Liver (tissue), 9 donors: ENCODE measurements around the gene LAMP2. TPM values are rescaled to one million over a fixed set of nuclear protein-coding genes. Genes with fewer than 3 reads are reported as not detected.

ENCODE experiments used
- DNase-seq: peaks from one replicate; pipeline ENCODE4 v3.0.0-alpha.2; 2017; ENCODE audit warnings: low spot score
- H3K27ac ChIP-seq, 2 donors: one replicate each; pipeline ENCODE4 v1.7.0; 2013; ENCODE audit warnings: inconsistent platforms in 2 of 2, low read length in 2 of 2, control low read depth in 1 of 2, low read depth in 1 of 2, mild to moderate bottlenecking in 1 of 2
- H3K27me3 ChIP-seq, 4 donors: one replicate each; pipeline versions ENCODE4 v1.6.1 to v1.7.0; 2013; ENCODE audit warnings: low read length in 3 of 4, inconsistent platforms in 1 of 4, mild to moderate bottlenecking in 1 of 4, moderate library complexity in 1 of 4; ENCODE audit not compliant: control insufficient read depth in 4 of 4, insufficient read depth in 4 of 4
- H3K36me3 ChIP-seq, 4 donors: one replicate each; pipeline versions ENCODE4 v1.6.1 to v1.7.0; 2013; ENCODE audit warnings: low read length in 3 of 4, mild to moderate bottlenecking in 3 of 4, low read depth in 1 of 4, moderate library complexity in 1 of 4; ENCODE audit not compliant: control insufficient read depth in 4 of 4, insufficient read depth in 3 of 4
- H3K4me1 ChIP-seq, 4 donors: one replicate each; pipeline versions ENCODE4 v1.6.1 to v1.7.0; 2013; ENCODE audit warnings: low read length in 3 of 4, mild to moderate bottlenecking in 3 of 4, moderate library complexity in 1 of 4; ENCODE audit not compliant: control insufficient read depth in 4 of 4, insufficient read depth in 4 of 4
- H3K4me3 ChIP-seq, 3 donors: one replicate each; pipeline versions ENCODE4 v1.6.1 to v1.7.0; 2013; ENCODE audit warnings: low read length in 3 of 3, control low read depth in 1 of 3, low read depth in 1 of 3, mild to moderate bottlenecking in 1 of 3
- H3K9ac ChIP-seq, 2 donors: one replicate each; pipeline ENCODE4 v1.7.0; 2013; ENCODE audit warnings: low read length in 2 of 2, mild to moderate bottlenecking in 2 of 2, moderate library complexity in 2 of 2, control low read depth in 1 of 2, low read depth in 1 of 2
- H3K9me3 ChIP-seq, 4 donors: one replicate each; pipeline versions ENCODE4 v1.6.1 to v1.7.0; 2013; ENCODE audit warnings: low read length in 3 of 4; ENCODE audit not compliant: control insufficient read depth in 4 of 4
- EGR1 ChIP-seq, 2 donors: IDR thresholded peaks; 2 replicates each; pipeline ENCODE4 v1.6.1; 2016 to 2018; ENCODE audit warnings: antibody characterized with exemption in 2 of 2, low read depth in 2 of 2
- FOXA1 ChIP-seq: IDR thresholded peaks from 2 replicates; pipeline ENCODE4 v1.6.1; 2016; ENCODE audit warnings: antibody characterized with exemption
- FOXA2 ChIP-seq: IDR thresholded peaks from 2 replicates; pipeline ENCODE4 v1.6.1; 2016; ENCODE audit warnings: antibody characterized with exemption
- GABPA ChIP-seq, 2 donors: IDR thresholded peaks in 1 of 2; conservative IDR thresholded peaks in 1 of 2; 2 replicates each; pipeline ENCODE4 v1.6.1; 2016; ENCODE audit warnings: antibody characterized with exemption in 2 of 2, mild to moderate bottlenecking in 1 of 2, moderate library complexity in 1 of 2
- HNF4A ChIP-seq, 2 donors: conservative IDR thresholded peaks; 2 replicates each; pipeline ENCODE4 v1.6.1; 2016; ENCODE audit warnings: antibody characterized with exemption in 2 of 2, mild to moderate bottlenecking in 2 of 2
- HNF4G ChIP-seq: IDR thresholded peaks from 2 replicates; pipeline ENCODE4 v1.6.1; 2016; ENCODE audit warnings: antibody characterized with exemption
- JUND ChIP-seq, 2 donors: IDR thresholded peaks; 2 replicates each; pipeline ENCODE4 v1.6.1; 2016; ENCODE audit warnings: antibody characterized with exemption in 2 of 2
- NR2F2 ChIP-seq: IDR thresholded peaks from 2 replicates; pipeline ENCODE4 v1.6.1; 2016; ENCODE audit warnings: antibody characterized with exemption
- RAD21 ChIP-seq, 2 donors: IDR thresholded peaks; 2 replicates each; pipeline ENCODE4 v1.6.1; 2016; ENCODE audit warnings: antibody characterized with exemption in 2 of 2, mild to moderate bottlenecking in 2 of 2
- RXRA ChIP-seq, 2 donors: IDR thresholded peaks; 2 replicates each; pipeline ENCODE4 v1.6.1; 2017 to 2018; ENCODE audit warnings: antibody characterized with exemption in 2 of 2, mild to moderate bottlenecking in 1 of 2
- TAF1 ChIP-seq: conservative IDR thresholded peaks from 2 replicates; pipeline ENCODE4 v1.6.1; 2016; ENCODE audit warnings: antibody characterized with exemption, mild to moderate bottlenecking
- YY1 ChIP-seq: IDR thresholded peaks from 2 replicates; pipeline ENCODE4 v1.6.1; 2016; ENCODE audit warnings: antibody characterized with exemption, mild to moderate bottlenecking
- WGBS: extraction: QIAGEN DNeasy Blood & Tissue Kit; methylation state at CpG from one replicate; pipeline ENCODE4 v1.1.7; 2013; 5-methylcytosine and 5-hydroxymethylcytosine counted together
- polyA plus RNA-seq, 2 donors: library from polyadenylated mRNA; stranded (reverse) in 1 of 2; unstranded in 1 of 2; fragments of 200-250 nt in 1 of 2; fragments of >200 nt in 1 of 2; fragmentation: Nextera tagmentation in 1 of 2; extraction: Ambion mirVana in 1 of 2; gene quantifications; one replicate each; pipeline versions ENCODE4 v1.2.1 to v1.2.3, GENCODE V29; 2013 to 2015
- total RNA-seq, 2 donors: library from RNA; depleted of rRNA; stranded (reverse); fragments of >200 nt; gene quantifications; one replicate each; pipeline ENCODE4 v1.2.3, GENCODE V29; 2014
- TF ChIP-seq, protein P1 (sequence below): IDR thresholded peaks from 2 replicates; pipeline ENCODE4 v1.6.1; 2016; ENCODE audit warnings: antibody characterized with exemption, mild to moderate bottlenecking
- TF ChIP-seq, protein P2 (sequence below): IDR thresholded peaks from 2 replicates; pipeline ENCODE4 v1.6.1; 2016; ENCODE audit warnings: antibody characterized with exemption
- TF ChIP-seq, protein P3 (sequence below): IDR thresholded peaks from 2 replicates; pipeline ENCODE4 v1.6.1; 2016; ENCODE audit warnings: antibody characterized with exemption
- TF ChIP-seq, protein P4 (sequence below): IDR thresholded peaks from 2 replicates; pipeline ENCODE4 v1.6.1; 2016; ENCODE audit warnings: antibody characterized with exemption
- TF ChIP-seq, protein P5 (sequence below): fragments of 150-350 bp; IDR thresholded peaks from 2 replicates; pipeline ENCODE4 v1.5.1; 2017; ENCODE audit warnings: improper control_type of control experiment, low read depth, low read length; ENCODE audit not compliant: missing input control
- donor health status: healthy.
- donor health status: healthy.
- donor health status: healthy.
- donor health status: healthy.
- donor health status: healthy.

LAMP2 gene
- total and polyA plus RNA-seq, 4 donors = 80.0 to 140 (median 119) TPM

DNA sequence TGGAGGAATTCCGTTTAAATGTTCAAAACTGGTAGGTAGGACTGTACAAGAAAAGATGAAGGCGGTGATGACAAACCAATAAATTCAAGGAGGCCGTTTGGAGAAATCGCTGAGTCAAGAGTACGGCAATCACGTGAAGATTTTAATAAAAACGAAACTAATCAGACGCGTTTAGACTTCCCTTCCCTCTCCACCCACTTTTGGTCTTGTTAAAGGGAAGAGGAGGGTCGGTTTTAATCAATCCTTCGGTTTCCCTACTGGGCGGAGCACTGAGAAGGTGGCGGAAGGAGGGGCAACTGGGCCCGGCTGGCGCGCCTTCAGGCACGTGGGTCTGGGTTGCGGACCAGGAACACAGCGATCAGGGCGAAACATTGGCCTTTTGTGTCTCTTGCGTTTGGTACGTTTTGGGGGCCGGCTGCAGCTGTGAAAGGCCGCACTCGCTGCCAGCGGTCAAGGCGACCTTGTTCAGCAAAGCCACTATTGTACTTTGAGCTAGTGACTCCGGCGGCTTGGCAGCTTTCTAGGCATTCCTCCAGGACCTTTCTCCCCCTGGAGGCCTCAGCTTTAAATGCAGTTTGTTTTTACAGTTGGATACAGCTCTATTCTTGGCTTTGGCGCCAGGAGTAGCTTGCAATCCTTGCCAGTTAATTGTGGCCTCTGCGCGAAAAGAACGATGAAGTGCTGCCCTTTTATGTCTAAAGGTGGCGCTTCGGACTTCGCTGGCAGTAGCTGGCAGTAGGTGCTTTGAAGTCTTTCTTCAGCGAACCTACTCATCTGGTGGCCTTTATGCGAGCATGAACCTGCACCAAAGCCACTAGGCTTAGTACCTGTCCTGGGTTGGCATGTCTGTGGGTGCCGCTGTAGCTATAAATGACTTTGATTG is 16.8 kb upstream of the LAMP2 start (continued):
- TF ChIP-seq, protein P1, sequence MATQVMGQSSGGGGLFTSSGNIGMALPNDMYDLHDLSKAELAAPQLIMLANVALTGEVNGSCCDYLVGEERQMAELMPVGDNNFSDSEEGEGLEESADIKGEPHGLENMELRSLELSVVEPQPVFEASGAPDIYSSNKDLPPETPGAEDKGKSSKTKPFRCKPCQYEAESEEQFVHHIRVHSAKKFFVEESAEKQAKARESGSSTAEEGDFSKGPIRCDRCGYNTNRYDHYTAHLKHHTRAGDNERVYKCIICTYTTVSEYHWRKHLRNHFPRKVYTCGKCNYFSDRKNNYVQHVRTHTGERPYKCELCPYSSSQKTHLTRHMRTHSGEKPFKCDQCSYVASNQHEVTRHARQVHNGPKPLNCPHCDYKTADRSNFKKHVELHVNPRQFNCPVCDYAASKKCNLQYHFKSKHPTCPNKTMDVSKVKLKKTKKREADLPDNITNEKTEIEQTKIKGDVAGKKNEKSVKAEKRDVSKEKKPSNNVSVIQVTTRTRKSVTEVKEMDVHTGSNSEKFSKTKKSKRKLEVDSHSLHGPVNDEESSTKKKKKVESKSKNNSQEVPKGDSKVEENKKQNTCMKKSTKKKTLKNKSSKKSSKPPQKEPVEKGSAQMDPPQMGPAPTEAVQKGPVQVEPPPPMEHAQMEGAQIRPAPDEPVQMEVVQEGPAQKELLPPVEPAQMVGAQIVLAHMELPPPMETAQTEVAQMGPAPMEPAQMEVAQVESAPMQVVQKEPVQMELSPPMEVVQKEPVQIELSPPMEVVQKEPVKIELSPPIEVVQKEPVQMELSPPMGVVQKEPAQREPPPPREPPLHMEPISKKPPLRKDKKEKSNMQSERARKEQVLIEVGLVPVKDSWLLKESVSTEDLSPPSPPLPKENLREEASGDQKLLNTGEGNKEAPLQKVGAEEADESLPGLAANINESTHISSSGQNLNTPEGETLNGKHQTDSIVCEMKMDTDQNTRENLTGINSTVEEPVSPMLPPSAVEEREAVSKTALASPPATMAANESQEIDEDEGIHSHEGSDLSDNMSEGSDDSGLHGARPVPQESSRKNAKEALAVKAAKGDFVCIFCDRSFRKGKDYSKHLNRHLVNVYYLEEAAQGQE = peak; percentile 38
- TF ChIP-seq RXRA (IDR thresholded peaks at IDR 0.05) = peak; percentile 50 to 69
- no peak for TF ChIP-seq FOXA2
- peak in 1 of 2 donors; percentile 20 for TF ChIP-seq EGR1 (IDR thresholded peaks at IDR 0.05; ENCODE audit: low read depth in 2 of 2)
- peak; percentile 49 to 62 for TF ChIP-seq RAD21 (IDR thresholded peaks at IDR 0.05)
- TF ChIP-seq, protein P2, sequence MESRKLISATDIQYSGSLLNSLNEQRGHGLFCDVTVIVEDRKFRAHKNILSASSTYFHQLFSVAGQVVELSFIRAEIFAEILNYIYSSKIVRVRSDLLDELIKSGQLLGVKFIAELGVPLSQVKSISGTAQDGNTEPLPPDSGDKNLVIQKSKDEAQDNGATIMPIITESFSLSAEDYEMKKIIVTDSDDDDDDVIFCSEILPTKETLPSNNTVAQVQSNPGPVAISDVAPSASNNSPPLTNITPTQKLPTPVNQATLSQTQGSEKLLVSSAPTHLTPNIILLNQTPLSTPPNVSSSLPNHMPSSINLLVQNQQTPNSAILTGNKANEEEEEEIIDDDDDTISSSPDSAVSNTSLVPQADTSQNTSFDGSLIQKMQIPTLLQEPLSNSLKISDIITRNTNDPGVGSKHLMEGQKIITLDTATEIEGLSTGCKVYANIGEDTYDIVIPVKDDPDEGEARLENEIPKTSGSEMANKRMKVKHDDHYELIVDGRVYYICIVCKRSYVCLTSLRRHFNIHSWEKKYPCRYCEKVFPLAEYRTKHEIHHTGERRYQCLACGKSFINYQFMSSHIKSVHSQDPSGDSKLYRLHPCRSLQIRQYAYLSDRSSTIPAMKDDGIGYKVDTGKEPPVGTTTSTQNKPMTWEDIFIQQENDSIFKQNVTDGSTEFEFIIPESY = no peak

DNA sequence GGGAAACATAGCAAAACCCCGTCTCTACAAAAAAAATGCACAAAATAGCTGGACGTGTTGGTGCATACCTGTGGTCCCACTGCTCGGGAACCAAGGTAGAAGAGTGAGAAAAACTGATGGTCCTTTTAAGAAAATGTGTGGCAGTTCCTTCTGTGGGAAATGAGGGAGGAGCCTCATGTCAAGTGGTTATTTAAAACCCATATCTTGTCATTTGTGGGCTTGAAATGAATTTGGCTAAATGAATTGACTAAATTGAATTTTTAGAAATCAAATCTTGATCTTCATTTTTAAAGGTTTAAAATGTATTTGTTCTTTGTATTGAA is 16.2 kb upstream of the LAMP2 start:
- Histone ChIP-seq H3K9me3 (peaks cover 0 to 2% (median 0%) of the 10 kb centered on the region in 4 donors), H3K27ac (peak overlapping the region in 1 of 2 donors; percentile 94), H3K4me1 (peaks cover 2 to 8% (median 3%) of the 10 kb centered on the region in 4 donors), H3K9ac (peak overlapping the region in 1 of 2 donors; percentile 72), H3K27me3 (no peaks in the 10 kb centered on the region), H3K36me3 (no peaks in the 10 kb centered on the region), H3K4me3 (peak overlapping the region in 2 of 3 donors; percentile 15 to 32)
- no peak for DNase-seq
- TF ChIP-seq HNF4A (conservative IDR thresholded peaks at IDR 0.05) (no peak), JUND (IDR thresholded peaks at IDR 0.05) (no peak), YY1 (no peak), FOXA2 (no peak), NR2F2 (no peak), HNF4G (no peak), GABPA (IDR thresholded peaks at IDR 0.05 in 1 of 2, conservative IDR thresholded peaks at IDR 0.05 in 1 of 2) (no peak), RAD21 (IDR thresholded peaks at IDR 0.05) (no peak), TAF1 (no peak), RXRA (IDR thresholded peaks at IDR 0.05) (no peak), FOXA1 (no peak), EGR1 (IDR thresholded peaks at IDR 0.05; ENCODE audit: low read depth in 2 of 2) (no peak)
- TF ChIP-seq, protein P1 = no peak
- TF ChIP-seq, protein P3, sequence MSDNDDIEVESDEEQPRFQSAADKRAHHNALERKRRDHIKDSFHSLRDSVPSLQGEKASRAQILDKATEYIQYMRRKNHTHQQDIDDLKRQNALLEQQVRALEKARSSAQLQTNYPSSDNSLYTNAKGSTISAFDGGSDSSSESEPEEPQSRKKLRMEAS = no peak
- TF ChIP-seq, protein P4, sequence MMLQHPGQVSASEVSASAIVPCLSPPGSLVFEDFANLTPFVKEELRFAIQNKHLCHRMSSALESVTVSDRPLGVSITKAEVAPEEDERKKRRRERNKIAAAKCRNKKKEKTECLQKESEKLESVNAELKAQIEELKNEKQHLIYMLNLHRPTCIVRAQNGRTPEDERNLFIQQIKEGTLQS = no peak
- TF ChIP-seq, protein P2 = no peak
- TF ChIP-seq, protein P5, sequence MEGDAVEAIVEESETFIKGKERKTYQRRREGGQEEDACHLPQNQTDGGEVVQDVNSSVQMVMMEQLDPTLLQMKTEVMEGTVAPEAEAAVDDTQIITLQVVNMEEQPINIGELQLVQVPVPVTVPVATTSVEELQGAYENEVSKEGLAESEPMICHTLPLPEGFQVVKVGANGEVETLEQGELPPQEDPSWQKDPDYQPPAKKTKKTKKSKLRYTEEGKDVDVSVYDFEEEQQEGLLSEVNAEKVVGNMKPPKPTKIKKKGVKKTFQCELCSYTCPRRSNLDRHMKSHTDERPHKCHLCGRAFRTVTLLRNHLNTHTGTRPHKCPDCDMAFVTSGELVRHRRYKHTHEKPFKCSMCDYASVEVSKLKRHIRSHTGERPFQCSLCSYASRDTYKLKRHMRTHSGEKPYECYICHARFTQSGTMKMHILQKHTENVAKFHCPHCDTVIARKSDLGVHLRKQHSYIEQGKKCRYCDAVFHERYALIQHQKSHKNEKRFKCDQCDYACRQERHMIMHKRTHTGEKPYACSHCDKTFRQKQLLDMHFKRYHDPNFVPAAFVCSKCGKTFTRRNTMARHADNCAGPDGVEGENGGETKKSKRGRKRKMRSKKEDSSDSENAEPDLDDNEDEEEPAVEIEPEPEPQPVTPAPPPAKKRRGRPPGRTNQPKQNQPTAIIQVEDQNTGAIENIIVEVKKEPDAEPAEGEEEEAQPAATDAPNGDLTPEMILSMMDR = no peak
- WGBS = 86% methylated on average over 3 of the region's 3 CpGs
